HK-2 (cell line): ENCODE measurements around the gene PLCH1.

Source experiments
- DNase-seq: peaks from one replicate; pipeline ENCODE4 v3.0.0-alpha.2; 2018; ENCODE audit not compliant: unreplicated experiment

PLCH1 gene

GRCh38 chr3:155690921-155691320, 54.0 kb downstream of the PLCH1 start:
- DNase-seq = no peak

DNA sequence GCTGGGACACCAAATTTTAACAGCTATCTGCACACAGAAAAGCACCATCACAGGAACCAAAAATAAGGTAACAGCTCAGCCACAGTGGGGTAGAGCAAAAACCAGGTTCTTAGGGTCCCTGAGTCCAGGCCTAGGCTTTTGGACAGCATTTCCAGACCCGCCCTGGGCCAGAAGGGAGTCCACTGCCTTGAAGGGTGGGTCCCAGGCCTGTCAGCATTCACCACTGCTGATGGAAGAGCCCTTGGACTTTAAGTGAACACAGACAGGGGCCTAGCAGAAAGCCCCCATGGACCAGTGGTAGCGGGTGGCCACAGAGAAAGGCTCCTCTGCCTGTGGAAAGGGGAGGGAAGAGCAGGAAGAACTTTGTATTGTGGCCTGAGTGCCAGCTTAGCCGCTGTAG, 56.4 kb downstream of the PLCH1 start:
- DNase-seq = no peak

DNA sequence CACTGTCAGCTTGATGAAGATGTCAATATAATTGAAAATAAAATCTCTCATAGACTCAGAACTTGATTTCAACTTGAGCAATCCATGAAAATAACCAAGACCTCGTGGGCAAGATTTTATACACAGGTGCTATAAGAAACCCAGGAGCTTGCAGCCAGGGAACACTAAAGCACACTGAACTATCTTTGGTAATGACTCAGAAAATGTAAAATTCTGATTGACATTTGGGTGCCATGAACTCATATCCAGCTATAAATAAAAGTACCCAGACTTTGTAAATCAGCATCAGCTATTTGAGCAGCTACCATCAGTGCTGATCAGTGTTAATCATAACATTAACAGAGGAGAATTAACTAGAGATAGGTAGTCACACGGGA, 61.5 kb downstream of the PLCH1 start:
- no peak for DNase-seq

DNA sequence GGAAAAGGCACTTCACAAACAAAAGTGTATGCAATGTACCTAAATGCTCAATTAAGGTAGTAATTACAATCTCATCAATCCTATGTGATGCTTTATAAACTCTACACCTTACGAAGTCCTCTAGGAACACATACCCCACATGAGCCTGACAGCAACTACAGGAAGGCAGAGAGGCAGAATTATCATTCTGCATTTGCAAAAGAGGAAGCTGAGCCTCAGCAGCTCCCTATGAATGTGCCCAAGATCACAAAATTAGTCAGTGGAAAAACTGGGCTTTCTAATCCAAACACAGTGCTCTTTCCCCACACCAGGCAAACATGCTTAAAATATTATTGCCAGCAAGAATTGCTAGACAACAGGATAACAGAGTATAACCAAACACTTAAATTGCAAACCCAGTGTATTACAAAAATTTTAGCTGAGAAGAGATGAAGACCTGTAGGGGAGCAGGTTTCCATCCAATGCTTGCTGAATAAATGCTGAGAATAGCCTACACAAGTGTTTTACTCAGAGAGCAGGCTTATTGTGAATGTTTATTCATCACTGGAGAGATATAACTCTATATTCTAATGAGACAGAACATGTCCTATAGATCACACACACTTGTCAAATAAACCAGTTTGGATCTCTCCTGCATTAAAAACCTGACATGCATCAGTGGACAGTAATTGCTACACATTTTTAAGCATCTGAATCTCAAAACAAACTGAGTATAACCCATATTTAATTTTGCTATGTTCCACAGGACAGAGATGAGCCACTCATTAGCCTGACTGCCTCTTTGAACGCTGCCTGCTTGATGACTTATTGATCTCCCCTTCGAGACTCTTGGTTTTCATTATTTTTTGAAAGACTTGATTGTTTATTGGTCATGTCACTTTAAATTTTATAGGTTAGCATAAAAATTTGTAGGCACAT, 62.2 kb downstream of the PLCH1 start:
- no peak for DNase-seq

DNA sequence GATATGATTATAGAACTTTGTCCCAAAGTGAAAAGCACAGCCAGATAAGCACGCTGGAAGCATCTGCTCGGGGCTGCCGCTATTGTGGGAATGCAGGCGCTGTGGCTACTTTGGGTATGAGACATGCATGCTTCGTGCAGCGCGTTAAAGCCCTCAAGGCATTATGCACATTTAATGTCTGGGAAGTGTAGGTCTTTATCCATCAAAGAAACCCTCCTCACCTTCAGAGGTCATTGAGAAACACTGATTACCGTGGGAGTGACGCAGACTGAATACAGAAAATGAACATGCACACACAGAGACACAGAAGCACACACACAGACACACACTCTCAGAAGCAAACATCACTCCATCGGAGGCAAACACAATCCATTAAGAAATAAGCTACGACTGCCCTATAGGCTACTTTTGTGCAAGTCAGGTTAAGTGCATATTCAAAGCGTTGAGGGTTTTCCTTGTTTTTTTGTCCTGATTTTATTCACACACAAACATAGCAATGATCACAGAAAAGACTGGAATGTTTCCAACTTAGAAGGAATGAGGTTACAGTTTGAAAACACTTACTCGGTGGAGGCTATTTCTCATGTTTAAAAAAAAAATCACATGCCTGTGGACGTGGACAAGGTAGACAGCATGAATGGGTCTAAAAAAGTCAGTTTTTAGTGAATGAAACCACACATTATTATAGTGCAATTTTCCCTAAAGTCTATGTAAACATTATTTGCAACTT, 68.5 kb downstream of the PLCH1 start:
- no peak for DNase-seq

- DNase-seq = no peak
These were observed 69.8 kb downstream of the PLCH1 start for GRCh38 chr3:155675094-155675493.

DNA sequence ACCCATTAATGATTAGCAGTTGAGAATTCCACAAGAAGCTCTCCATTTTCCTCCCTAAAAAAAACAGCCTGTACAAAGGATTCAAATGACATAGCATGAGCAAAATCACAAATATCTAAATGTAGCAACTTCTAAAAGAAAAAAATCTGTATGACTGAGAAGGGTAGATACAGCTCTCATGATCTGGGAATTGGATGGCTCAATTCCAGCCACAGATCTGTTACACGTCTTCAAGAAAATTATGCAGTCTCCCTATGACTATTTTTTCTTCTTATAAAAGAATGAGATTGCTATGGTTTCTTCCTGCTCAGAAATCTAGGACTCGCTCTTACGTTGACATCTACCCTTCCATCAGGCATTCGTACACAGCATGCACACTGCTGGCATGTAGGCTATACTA, 71.5 kb downstream of the PLCH1 start:
- DNase-seq = no peak

- no peak for DNase-seq
These were observed 74.5 kb downstream of the PLCH1 start for GRCh38 chr3:155670335-155670734.

DNA sequence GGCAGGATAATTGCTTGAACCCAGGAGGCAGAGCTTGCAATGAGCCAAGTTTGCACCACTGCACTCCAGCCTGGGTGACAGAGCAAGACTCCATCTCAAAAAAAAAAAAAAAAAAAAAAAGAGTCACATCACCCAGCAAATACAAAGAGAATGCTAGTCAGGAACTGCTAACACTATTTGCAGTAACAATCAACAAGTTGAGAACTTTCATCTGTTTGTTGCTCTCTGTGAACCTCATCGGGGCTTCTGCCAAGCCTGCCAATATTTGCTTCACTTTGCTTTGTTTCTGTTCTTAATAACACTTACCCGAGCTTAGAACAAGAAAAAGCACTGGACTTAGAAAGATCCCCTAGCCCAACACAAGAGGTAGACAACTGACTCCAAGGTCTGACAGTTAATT, 76.9 kb downstream of the PLCH1 start:
- DNase-seq = no peak

GRCh38 chr3:155664925-155665695, 79.8 kb downstream of the PLCH1 start:
- DNase-seq = peak; percentile 53

DNA sequence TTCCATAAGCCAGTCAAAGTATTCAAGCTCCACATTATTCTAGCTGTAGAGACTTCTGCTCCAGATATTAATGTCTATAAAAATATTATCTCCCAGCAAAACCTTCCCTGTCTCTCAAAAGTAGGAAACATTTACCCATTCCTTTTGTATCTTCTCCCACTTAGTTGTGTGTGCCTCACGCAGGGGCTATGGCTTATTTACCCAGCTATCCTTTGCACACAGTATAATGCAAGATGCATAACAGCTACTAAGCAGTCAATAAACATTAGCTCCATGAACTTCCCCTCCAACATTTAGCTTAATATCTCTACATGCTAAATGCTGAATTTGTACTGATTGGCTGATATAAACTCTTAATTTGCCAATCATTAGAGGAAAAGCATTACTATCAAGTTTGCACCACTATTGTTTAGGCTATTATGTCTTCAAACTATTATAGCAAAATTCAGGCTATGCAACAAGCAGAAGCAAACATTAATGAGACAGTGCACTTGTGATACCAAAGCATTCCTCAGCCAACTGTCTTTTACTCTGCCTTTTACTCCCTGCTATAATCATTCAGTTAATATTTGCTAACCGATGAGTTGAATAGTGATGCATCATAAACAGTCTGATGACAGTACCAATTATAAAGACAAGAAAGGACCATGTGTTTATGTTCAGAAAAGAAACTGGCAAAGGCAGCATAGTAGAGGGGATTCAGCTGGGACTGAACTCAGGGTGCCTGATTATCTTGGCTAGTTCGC, 81.2 kb downstream of the PLCH1 start:
- DNase-seq = no peak

- DNase-seq = no peak
These were observed 83.1 kb downstream of the PLCH1 start for GRCh38 chr3:155661760-155662159.

DNA sequence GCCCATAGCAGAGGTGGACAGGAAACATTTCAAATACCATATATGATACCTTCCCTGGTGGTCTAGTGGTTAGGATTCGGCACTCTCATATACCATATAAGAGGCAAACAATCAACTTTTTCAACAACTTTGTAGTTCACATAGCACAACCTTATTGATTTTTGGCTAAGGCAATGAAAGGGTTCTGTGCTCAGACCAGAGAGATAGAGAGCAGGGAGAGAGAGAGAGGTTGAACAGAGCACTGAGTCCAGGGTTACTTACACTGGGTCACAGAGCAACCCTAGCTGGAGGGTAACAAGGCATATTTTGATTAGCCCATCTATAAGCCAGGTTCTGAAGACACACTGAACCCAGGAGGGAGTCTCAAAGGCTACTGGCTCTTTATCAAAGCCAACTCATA, 83.8 kb downstream of the PLCH1 start:
- no peak for DNase-seq

DNA sequence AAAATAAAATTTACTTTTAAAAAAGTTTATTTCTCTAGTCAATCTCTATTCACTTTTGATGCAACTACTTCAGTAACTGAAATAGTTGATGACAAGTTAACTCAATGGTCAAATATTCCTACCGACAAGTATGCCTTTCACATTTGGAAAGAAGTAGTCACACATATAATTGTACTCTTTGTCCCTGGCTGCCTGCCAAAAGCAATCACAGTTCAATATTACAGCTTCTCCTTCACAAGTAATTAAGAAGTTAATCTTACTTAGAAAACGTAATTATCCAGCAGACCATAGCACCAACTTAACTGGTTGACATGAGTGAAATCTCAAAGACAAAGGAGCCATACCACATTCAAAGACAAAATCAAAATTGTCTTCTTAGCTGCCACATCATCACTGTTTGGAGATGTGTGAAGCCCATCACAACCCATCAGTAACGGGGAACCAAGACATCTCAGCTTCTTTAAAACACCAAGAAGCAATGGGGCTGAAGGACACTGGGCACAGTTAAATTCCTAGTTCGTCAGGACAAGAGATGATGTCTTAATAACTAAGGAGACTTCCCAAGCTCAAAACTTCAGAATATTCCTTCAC, 86.1 kb downstream of the PLCH1 start:
- DNase-seq = no peak

DNA sequence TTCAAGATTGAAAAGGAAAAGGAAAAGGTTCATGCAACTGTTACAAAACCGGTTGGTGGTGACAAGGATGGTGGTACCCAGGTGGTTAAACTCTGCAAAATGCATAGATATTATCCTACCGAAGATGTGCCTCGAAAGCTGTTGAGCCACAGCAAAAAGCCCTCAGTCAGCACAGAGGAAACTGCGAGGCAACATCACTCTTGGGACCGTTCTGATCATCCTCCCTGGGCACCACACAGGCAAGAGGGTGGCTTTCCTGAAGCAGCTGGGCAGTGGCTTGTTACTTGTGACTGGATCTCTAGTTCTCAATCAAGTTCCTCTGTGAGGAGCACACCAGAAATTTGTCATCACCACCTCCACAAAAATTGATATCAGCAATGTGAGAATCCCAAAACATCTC, 86.9 kb downstream of the PLCH1 start:
- DNase-seq = no peak

- no peak for DNase-seq
These were observed 87.7 kb downstream of the PLCH1 start for GRCh38 chr3:155657161-155657560.

GRCh38 chr3:155656466-155656865, 88.4 kb downstream of the PLCH1 start:
- DNase-seq = no peak

- no peak for DNase-seq
These were observed 93.2 kb downstream of the PLCH1 start for GRCh38 chr3:155651489-155652218.

DNA sequence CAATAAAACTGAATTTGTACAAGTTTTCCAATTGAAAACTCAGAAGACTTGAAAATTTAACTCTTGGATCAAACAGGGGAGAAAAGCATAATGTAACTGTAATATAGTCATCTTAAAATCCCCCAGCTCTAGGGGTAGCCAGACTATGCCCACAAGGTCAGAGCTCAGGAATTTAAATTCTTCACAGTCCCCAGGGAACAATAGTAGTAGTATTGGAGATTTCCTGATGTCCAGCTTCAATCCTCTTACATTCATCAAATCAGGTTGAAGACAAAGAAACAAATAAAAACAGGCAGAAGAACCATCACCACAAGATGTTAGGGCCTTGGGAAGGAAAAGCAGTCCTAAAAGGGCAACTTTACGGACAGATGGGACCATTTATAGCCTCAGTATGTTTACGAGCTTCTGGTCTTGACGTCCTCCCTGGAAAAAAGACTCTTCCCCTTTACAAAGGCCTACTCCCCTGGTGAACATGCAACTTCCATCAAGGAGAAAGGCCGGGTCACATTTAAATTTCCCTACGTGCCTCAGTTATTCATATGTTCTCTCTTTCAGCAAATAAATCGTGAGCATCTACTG, 96.8 kb downstream of the PLCH1 start:
- DNase-seq = no peak

DNA sequence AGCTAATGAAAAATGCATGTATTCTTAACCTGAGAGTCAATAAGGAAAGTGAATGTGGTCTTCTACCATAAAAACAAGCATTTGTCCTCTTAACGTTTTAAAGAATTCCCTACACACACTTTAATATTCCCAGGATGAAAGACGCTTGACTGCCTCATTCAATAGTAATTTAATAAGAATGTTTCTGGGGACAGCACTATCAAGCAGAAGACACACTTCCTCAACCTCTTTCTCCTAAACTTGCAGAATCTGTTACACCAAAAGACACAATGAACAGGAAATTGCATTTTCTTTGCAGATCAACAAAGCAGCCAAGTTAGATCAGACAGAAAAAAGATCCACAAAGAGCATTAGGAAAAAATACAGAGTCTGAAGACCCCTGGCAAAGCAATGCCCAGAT, 97.7 kb downstream of the PLCH1 start:
- no peak for DNase-seq
